Stimulated activated effector memory CD8-positive, alpha-beta T cell treated with anti-CD3 and anti-CD28 coated beads, Interleukin-12 subunit alpha, Interleukin-12 subunit beta, amount 100 ng/mL, for 72 hours (primary cell): Measurements from ENCODE around the gene UNCX.

Experiments used
- ATAC-seq: fragments of 150-1000 bp; cut with Tn5 transposase; 2 replicates; pipeline ENCODE4 v1.10.0; 2021
- DNase-seq, 2 donors: peaks; one replicate each; pipeline ENCODE4 v3.0.0; 2021 to 2022; ENCODE audit warnings: low spot score in 2 of 2
- H3K27ac Mint-ChIP-seq: one replicate; pipeline ENCODE4 v1.8.0; 2022; ENCODE audit warnings: mild to moderate bottlenecking, mixed read lengths
- H3K36me3 Mint-ChIP-seq: one replicate; pipeline ENCODE4 v1.8.0; 2022; ENCODE audit warnings: mild to moderate bottlenecking, mixed read lengths
- H3K4me1 Mint-ChIP-seq: one replicate; pipeline ENCODE4 v1.8.0; 2022; ENCODE audit warnings: mixed read lengths
- H3K4me3 Mint-ChIP-seq: one replicate; pipeline ENCODE4 v1.8.0; 2022; ENCODE audit warnings: mild to moderate bottlenecking, mixed read lengths
- H3K9me3 Mint-ChIP-seq: one replicate; pipeline ENCODE4 v1.8.0; 2022; ENCODE audit warnings: mixed read lengths

Gene UNCX

DNA sequence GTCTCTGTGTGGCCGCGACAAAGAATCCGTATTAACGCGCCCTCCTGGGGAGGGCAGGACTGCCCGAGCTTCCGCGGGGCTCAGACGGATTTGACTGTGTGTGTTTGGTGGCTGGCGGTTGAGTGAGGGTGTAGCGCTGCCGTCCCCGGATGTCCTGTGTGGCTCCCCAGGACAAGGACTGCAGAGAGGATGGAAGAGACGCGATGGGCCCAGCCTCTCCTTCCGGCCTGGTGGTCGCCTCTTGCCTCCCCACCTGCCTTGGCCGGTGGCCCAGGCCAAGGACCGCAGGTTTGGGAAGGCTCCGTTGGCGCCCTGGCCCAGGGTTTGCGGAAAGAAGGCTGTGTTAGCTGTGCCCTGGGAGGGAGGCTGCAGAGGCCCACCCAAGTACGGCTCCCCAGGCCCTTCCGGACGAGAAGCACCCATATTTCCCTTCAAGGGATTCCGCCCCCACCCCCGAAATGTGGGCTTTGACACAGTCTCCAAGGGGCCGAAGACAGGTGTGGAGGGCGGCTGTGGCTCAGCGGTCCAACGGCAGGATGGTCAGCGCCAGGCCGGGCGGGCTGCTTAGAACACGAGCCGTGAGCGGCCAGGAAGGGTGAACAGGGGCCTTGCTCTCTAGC lies 2.3 kb downstream of the UNCX start:
- peak; percentile 62 for ATAC-seq
- Mint-ChIP-seq H3K27ac (no peak overlapping the region), H3K9me3 (no peaks in the 10 kb centered on the region), H3K4me1 (peaks cover 24% of the 10 kb centered on the region), H3K4me3 (peak overlapping the region; percentile 22), H3K36me3 (peaks cover 35% of the 10 kb centered on the region)
- DNase-seq, result no peak

- H3K4me1 Mint-ChIP-seq, result peaks cover 24% of the 10 kb centered on the region
- H3K9me3 Mint-ChIP-seq, result no peaks in the 10 kb centered on the region
- no peak overlapping the region for H3K27ac Mint-ChIP-seq
- H3K4me3 Mint-ChIP-seq, result peak overlapping the region; percentile 29
- DNase-seq (no peak), ATAC-seq (peak; percentile 21)
- H3K36me3 Mint-ChIP-seq, result peaks cover 35% of the 10 kb centered on the region
These were observed 2.9 kb downstream of the UNCX start for GRCh38 chr7:1235501-1236131.

- Mint-ChIP-seq H3K4me3 (peak overlapping the region; percentile 29), H3K9me3 (no peaks in the 10 kb centered on the region), H3K27ac (no peak overlapping the region), H3K36me3 (peaks cover 35% of the 10 kb centered on the region), H3K4me1 (peaks cover 24% of the 10 kb centered on the region)
- DNase-seq (no peak), ATAC-seq (no peak)
These were observed 3.5 kb downstream of the UNCX start for GRCh38 chr7:1236132-1236661.

DNA sequence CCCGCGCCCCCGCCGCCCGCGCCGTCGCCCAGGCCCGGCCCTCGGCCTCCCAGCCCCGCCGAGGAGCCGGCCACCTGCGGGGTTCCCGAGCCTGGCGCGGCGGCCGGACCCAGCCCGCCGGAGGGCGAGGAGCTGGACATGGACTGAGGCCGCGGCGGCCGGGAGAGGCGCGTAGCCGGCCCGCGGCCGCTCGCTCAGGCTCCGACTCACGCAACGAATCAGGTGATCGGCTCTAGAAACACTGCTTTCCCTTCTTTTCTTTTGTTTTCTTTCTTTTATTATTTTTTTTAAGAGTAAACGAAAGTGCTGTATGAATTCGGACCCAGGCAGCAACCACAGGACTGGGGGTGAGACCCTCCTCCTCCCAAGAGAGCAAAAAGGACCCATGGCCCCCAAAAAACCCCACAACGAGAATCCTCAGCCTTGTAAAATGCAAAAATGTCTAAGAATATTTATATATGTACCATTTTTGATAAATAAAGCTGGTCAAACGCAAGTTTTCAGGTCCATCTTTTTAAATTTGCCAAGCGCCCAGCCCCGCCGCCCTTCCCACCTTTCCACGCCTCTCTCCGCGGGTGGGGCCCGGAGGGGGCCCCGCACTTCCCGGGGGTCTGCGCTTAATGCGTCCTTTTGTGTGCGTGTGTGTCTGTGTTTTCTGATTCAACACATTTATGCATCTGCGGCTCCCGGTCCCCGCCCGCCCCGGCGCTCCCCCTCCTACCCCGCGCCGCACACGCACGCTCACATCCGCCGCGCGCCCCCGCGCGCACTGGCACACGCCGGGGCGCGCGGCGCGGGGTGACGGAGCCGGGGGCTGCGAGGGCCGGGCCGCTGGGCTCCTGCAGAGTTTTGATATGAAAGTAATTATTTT lies 4.4 kb downstream of the UNCX start:
- Mint-ChIP-seq H3K4me1 (peaks cover 17% of the 10 kb centered on the region), H3K4me3 (no peak overlapping the region), H3K9me3 (no peaks in the 10 kb centered on the region), H3K36me3 (peaks cover 29% of the 10 kb centered on the region), H3K27ac (no peak overlapping the region)
- DNase-seq, result no peak
- no peak for ATAC-seq

DNA sequence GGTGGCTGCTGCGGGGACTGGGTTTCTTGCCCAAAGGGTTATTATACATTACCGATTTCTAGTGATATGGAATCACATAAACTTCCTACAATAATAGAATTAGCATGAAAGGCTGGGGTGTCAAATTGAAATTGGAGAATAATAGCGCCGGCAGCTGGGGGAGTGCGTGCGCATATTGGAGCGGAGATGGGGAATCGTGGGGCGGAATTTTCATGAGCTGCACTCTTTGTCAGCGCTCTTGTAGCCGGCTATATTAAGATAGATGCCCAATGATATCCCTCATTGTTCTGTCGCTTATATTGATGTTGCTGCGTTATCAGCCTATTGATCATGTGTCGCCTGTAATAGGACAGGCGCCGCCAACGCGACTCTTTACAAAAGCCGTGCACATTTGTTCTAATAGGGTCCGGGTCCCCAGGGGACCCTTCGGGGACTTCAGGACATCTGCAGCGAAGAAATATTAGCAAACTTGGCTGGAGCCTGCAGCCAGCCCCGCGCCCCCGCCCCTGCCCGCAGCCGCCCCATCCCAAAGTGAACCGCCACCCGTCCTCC lies 5.1 kb downstream of the UNCX start:
- DNase-seq, result no peak
- Mint-ChIP-seq H3K4me1 (peaks cover 14% of the 10 kb centered on the region), H3K4me3 (no peak overlapping the region), H3K36me3 (peaks cover 25% of the 10 kb centered on the region), H3K27ac (no peak overlapping the region), H3K9me3 (no peaks in the 10 kb centered on the region)
- ATAC-seq, result no peak

- no peak overlapping the region for H3K27ac Mint-ChIP-seq
- DNase-seq (no peak), ATAC-seq (no peak)
- no peaks in the 10 kb centered on the region for H3K9me3 Mint-ChIP-seq
- peaks cover 14% of the 10 kb centered on the region for H3K4me1 Mint-ChIP-seq
- H3K36me3 Mint-ChIP-seq, result peaks cover 25% of the 10 kb centered on the region
- H3K4me3 Mint-ChIP-seq, result no peak overlapping the region
These were observed 5.8 kb downstream of the UNCX start for GRCh38 chr7:1238450-1238882.

DNA sequence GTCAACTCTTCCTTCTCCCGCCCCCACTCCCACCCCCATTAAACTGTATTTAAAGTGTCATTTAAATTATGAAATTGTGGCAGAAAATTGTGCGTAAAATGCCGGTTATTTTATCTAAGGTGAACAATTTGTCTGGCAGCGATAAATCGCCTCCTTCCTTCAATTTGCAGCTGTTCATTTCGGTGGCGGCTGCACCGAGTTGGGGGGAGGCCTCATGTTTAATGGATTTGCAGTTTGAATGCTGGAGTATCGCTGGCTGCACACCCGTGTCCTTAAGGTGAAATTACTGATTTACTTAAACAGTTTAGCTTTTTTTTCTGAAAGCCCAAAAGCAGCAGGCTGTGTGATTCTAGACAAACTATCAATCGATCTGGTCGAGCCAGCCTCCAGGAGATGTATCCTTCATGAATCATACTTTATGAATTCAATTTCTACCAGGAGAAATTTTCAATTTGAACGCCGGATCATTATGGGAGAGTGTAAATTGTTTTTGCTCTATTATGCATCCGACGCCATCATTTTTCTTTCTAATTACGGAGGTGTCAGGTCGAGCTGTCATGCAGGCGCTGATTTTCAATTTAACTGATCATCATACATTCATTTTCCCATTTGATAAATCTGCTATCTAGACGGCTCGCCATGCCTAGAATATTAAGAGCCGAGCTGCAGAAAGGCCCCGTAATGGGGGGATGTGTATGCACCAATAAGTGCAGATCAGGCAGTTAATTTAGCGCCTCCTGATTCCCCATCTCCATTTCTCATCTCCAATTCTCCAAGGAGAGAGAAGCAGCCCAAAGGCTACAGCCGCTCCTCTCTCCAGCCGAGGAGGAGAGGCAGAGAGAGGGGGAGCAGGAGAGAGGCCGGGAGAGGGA lies 6.5 kb downstream of the UNCX start:
- Mint-ChIP-seq H3K4me3 (no peak overlapping the region), H3K36me3 (peaks cover 25% of the 10 kb centered on the region), H3K27ac (no peak overlapping the region), H3K4me1 (peaks cover 14% of the 10 kb centered on the region), H3K9me3 (no peaks in the 10 kb centered on the region)
- DNase-seq (no peak), ATAC-seq (no peak)

GRCh38 chr7:1239803-1240516 lies 7.3 kb downstream of the UNCX start:
- ATAC-seq (no peak), DNase-seq (no peak)
- no peaks in the 10 kb centered on the region for H3K9me3 Mint-ChIP-seq
- peaks cover 17% of the 10 kb centered on the region for H3K36me3 Mint-ChIP-seq
- peaks cover 6% of the 10 kb centered on the region for H3K4me1 Mint-ChIP-seq
- H3K4me3 Mint-ChIP-seq, result no peak overlapping the region
- H3K27ac Mint-ChIP-seq, result no peak overlapping the region

- ATAC-seq (no peak), DNase-seq (no peak)
- H3K9me3 Mint-ChIP-seq, result no peaks in the 10 kb centered on the region
- no peak overlapping the region for H3K4me3 Mint-ChIP-seq
- H3K36me3 Mint-ChIP-seq, result peaks cover 21% of the 10 kb centered on the region
- H3K27ac Mint-ChIP-seq, result no peak overlapping the region
- H3K4me1 Mint-ChIP-seq, result peaks cover 3% of the 10 kb centered on the region
These were observed 8.0 kb downstream of the UNCX start for GRCh38 chr7:1240517-1241257.

DNA sequence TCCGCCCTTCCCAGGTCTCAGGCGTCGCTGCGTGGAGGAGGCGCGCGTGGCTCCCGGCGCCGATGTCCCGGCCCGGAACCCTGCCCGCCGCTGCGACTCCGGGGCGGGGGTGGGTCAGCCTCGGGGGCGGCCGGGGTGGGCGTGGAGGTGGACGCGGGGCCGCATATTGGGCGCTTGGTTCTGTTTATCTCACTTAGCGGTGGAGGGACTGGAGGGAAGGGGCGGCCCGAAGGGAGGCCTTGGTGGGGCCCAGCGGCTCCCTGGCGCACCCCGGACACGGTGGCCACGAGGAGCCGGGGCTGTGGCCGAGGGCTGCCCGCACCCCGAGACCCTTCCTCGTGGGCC lies 8.6 kb downstream of the UNCX start:
- no peaks in the 10 kb centered on the region for H3K4me1 Mint-ChIP-seq
- H3K9me3 Mint-ChIP-seq, result no peaks in the 10 kb centered on the region
- ATAC-seq, result no peak
- H3K36me3 Mint-ChIP-seq, result peaks cover 25% of the 10 kb centered on the region
- H3K27ac Mint-ChIP-seq, result no peak overlapping the region
- H3K4me3 Mint-ChIP-seq, result no peak overlapping the region
- no peak for DNase-seq

DNA sequence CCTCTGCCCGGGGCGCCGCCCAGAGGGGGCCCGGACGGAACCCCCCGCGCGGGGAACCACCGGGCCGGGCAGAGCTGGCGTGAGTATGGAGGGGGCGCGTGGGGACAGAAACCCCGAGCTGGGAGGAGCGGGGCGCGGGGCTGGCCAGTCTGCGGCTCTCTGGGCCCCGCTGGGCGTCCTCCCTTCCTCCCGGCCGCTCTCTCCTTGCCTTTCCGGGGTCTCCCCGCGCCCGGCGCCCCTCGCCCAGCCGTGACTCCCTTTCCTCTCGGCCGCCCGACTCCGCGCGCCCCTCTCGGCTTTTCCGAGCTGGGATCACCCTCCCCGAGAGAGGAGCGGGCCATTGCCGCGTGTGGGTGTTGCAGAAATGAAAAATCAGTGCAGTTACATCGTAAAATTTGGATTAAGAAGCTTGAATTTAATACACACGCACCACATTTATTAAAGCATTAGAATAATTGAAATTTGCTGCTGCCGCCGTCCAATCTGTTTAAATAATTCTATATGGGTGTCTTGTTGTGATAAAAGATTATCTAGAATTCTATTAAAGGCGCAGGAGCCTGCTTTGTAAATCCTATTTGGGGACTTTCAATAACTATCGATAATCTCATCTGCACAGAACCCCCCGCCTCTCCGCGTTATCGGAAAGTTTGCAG lies 9.1 kb downstream of the UNCX start:
- H3K4me3 Mint-ChIP-seq, result no peak overlapping the region
- no peaks in the 10 kb centered on the region for H3K4me1 Mint-ChIP-seq
- no peak overlapping the region for H3K27ac Mint-ChIP-seq
- peaks cover 29% of the 10 kb centered on the region for H3K36me3 Mint-ChIP-seq
- H3K9me3 Mint-ChIP-seq, result no peaks in the 10 kb centered on the region
- no peak for ATAC-seq
- DNase-seq, result no peak

- no peak overlapping the region for H3K4me3 Mint-ChIP-seq
- ATAC-seq, result no peak
- H3K4me1 Mint-ChIP-seq, result no peaks in the 10 kb centered on the region
- DNase-seq, result no peak
- no peak overlapping the region for H3K27ac Mint-ChIP-seq
- peaks cover 24% of the 10 kb centered on the region for H3K36me3 Mint-ChIP-seq
- H3K9me3 Mint-ChIP-seq, result no peaks in the 10 kb centered on the region
These were observed 9.6 kb downstream of the UNCX start for GRCh38 chr7:1242256-1242605.

DNA sequence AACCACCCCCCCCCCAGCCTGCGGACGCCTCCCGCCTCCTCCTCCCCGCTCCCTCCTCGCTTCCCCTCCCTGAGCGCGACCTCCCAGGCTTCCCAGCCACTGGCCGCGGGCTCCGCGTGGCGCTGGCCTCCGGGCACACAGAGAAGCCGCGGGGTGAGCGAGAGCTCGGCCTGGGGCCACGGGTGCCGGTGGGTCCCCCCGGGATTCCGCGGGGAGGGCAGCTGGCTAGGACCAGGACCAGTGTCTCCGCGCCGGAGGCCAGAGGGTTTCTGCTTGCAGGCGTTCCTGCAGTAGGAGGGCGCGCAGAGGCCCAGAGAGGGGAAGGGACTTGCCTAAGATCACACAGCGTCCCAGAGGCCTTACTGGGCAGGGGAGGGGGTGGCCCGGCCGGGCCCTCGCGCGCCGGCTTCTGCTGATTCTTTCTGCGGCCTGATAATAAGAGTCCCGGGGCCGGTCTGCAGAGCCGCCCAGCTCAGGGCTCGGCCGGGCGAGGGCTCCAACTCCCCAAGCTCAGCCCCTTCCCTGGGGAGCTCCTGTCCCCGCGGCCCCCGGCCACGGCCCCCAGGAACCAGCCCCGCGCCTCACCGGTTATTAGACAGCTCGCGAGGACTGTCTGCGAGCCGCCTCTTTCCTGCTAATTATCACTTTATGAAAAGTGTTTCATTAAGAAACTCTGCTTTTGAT lies 10.1 kb downstream of the UNCX start:
- Mint-ChIP-seq H3K27ac (no peak overlapping the region), H3K4me3 (no peak overlapping the region), H3K4me1 (peaks cover under 1% of the 10 kb centered on the region), H3K9me3 (no peaks in the 10 kb centered on the region), H3K36me3 (peaks cover 21% of the 10 kb centered on the region)
- no peak for DNase-seq
- ATAC-seq, result no peak
